Neural cell (in vitro differentiated cells): Measurements from ENCODE around the gene TSPAN3. TPM values are rescaled to one million over a fixed set of nuclear protein-coding genes. Genes with fewer than 3 reads are reported as not detected.

Source experiments
- H2AFZ ChIP-seq: fragments of 200-600, 300-800 bp; sonication (generic), shearing (Covaris generic); 2 replicates; pipeline ENCODE4 v1.6.0; 2014; ENCODE audit warnings: low read depth, mild to moderate bottlenecking, antibody characterized with exemption, low read length, moderate library complexity
- H3F3A ChIP-seq: fragments of 200-600 bp; shearing (Covaris generic); 2 replicates; pipeline ENCODE4 v1.6.1; 2016; ENCODE audit warnings: mild to moderate bottlenecking, moderate library complexity, mixed read lengths, antibody characterized with exemption, low read length; ENCODE audit not compliant: insufficient read depth, poor library complexity, severe bottlenecking
- H3K27ac ChIP-seq: fragments of 200-600, 300-800 bp; sonication (generic), shearing (Covaris generic); 2 replicates; pipeline ENCODE4 v1.5.1; 2014; ENCODE audit warnings: mild to moderate bottlenecking, low read length, moderate library complexity
- H3K27me3 ChIP-seq: fragments of 300-800, 200-600 bp; sonication (generic), shearing (Covaris generic); 2 replicates; pipeline ENCODE4 v1.6.0; 2014; ENCODE audit warnings: mild to moderate bottlenecking, low read depth, low read length, moderate library complexity; ENCODE audit not compliant: insufficient read depth
- H3K36me3 ChIP-seq: fragments of 300-800, 200-600 bp; sonication (generic), shearing (Covaris generic); 2 replicates; pipeline ENCODE4 v1.5.1; 2014; ENCODE audit warnings: mild to moderate bottlenecking, antibody characterized with exemption, low read length, moderate library complexity; ENCODE audit not compliant: insufficient read depth
- H3K4me2 ChIP-seq: fragments of 300-800, 200-600 bp; sonication (generic), shearing (Covaris generic); 2 replicates; pipeline ENCODE4 v1.6.0; 2014; ENCODE audit warnings: mild to moderate bottlenecking, low read length
- H3K4me3 ChIP-seq: fragments of 300-800, 200-600 bp; sonication (generic), shearing (Covaris generic); 2 replicates; pipeline ENCODE4 v1.5.1; 2014; ENCODE audit warnings: mild to moderate bottlenecking, low read length, moderate library complexity
- H3K79me2 ChIP-seq: fragments of 200-600 bp; shearing (Covaris generic); replicated peaks from 2 replicates; pipeline ENCODE4 v1.6.0; 2014; ENCODE audit warnings: mild to moderate bottlenecking, low read length, moderate library complexity; ENCODE audit not compliant: insufficient read depth
- H3K9ac ChIP-seq: fragments of 300-800, 200-600 bp; sonication (generic), shearing (Covaris generic); 2 replicates; pipeline ENCODE4 v1.6.1; 2016; ENCODE audit warnings: mild to moderate bottlenecking, low read length, mixed read lengths
- H3K9me2 ChIP-seq: fragments of 200-600 bp; shearing (Covaris generic); 2 replicates; pipeline ENCODE4 v1.6.1; 2016; ENCODE audit warnings: mild to moderate bottlenecking, low read length, mixed read lengths; ENCODE audit not compliant: insufficient read depth
- H3K9me3 ChIP-seq: fragments of 200-600, 300-800 bp; sonication (generic), shearing (Covaris generic); 2 replicates; pipeline ENCODE4 v1.6.1; 2016; ENCODE audit warnings: mild to moderate bottlenecking, mixed run types, low read length, moderate library complexity, mixed read lengths
- H4K20me1 ChIP-seq: fragments of 200-600 bp; shearing (Covaris generic); 2 replicates; pipeline ENCODE4 v1.6.1; 2016; ENCODE audit warnings: mild to moderate bottlenecking, mixed run types; ENCODE audit not compliant: insufficient read depth
- CTCF ChIP-seq: fragments of 450-650 bp; IDR thresholded peaks from 2 replicates; pipeline ENCODE4 v1.5.1; 2014; ENCODE audit warnings: antibody characterized with exemption, mild to moderate bottlenecking, moderate library complexity; ENCODE audit not compliant: poor library complexity, severe bottlenecking
- EP300 ChIP-seq: fragments of 450-650 bp; conservative IDR thresholded peaks from 2 replicates; pipeline ENCODE4 v1.6.1; 2014; ENCODE audit warnings: antibody characterized with exemption, mild to moderate bottlenecking, moderate library complexity; ENCODE audit not compliant: poor library complexity, severe bottlenecking
- EZH2 ChIP-seq: fragments of 200-600, 300-800 bp; shearing (Covaris generic), sonication (generic); IDR thresholded peaks from 2 replicates; pipeline ENCODE4 v1.6.1; 2014; ENCODE audit warnings: antibody characterized with exemption, low read length, borderline replicate concordance, mild to moderate bottlenecking; ENCODE audit not compliant: insufficient read depth, poor library complexity, severe bottlenecking
- MXI1 ChIP-seq: fragments of 450-650 bp; conservative IDR thresholded peaks from 2 replicates; pipeline ENCODE4 v1.6.1; 2014; ENCODE audit warnings: antibody characterized with exemption, mild to moderate bottlenecking; ENCODE audit not compliant: poor library complexity, severe bottlenecking
- POLR2AphosphoS5 ChIP-seq: IDR thresholded peaks from 2 replicates; pipeline ENCODE4 v1.6.1; 2012
- RAD21 ChIP-seq: fragments of 450-650 bp; conservative IDR thresholded peaks from 2 replicates; pipeline ENCODE4 v1.6.1; 2014; ENCODE audit warnings: antibody characterized with exemption, mild to moderate bottlenecking, moderate library complexity
- SMC3 ChIP-seq: fragments of 450-650 bp; conservative IDR thresholded peaks from 2 replicates; pipeline ENCODE4 v1.6.1; 2014; ENCODE audit warnings: antibody characterized with exemption, mild to moderate bottlenecking, moderate library complexity; ENCODE audit not compliant: poor library complexity
- TAF1 ChIP-seq: IDR thresholded peaks from 2 replicates; pipeline ENCODE4 v1.6.1; 2012; ENCODE audit warnings: low read depth
- polyA plus RNA-seq: library from polyadenylated mRNA; depleted of rRNA; stranded (reverse); fragments of >200 nt; gene quantifications from 2 replicates; pipeline ENCODE4 v1.2.3, GENCODE V29; 2014
- TF ChIP-seq, protein P1 (sequence below): IDR thresholded peaks from 2 replicates; pipeline ENCODE4 v1.6.1; 2012; ENCODE audit warnings: borderline replicate concordance

The TSPAN3 gene
- polyA plus RNA-seq, 1 donor from 2014 or later: 815 TPM

- no peaks in the 10 kb centered on the region for H3K36me3 ChIP-seq
- H4K20me1 ChIP-seq: no peaks in the 10 kb centered on the region
- H2AFZ ChIP-seq: no peak overlapping the region
- H3K27ac ChIP-seq: no peak overlapping the region
- no peak overlapping the region for H3K4me2 ChIP-seq
- no peaks in the 10 kb centered on the region for H3K79me2 ChIP-seq
- no peak overlapping the region for H3K9ac ChIP-seq
- no peaks in the 10 kb centered on the region for H3K9me2 ChIP-seq
- H3K27me3 ChIP-seq: no peaks in the 10 kb centered on the region
- TF ChIP-seq SMC3 (no peak), POLR2AphosphoS5 (no peak), CTCF (no peak), MXI1 (no peak), EP300 (no peak), RAD21 (no peak), TAF1 (no peak), EZH2 (no peak)
- TF ChIP-seq, protein P1, sequence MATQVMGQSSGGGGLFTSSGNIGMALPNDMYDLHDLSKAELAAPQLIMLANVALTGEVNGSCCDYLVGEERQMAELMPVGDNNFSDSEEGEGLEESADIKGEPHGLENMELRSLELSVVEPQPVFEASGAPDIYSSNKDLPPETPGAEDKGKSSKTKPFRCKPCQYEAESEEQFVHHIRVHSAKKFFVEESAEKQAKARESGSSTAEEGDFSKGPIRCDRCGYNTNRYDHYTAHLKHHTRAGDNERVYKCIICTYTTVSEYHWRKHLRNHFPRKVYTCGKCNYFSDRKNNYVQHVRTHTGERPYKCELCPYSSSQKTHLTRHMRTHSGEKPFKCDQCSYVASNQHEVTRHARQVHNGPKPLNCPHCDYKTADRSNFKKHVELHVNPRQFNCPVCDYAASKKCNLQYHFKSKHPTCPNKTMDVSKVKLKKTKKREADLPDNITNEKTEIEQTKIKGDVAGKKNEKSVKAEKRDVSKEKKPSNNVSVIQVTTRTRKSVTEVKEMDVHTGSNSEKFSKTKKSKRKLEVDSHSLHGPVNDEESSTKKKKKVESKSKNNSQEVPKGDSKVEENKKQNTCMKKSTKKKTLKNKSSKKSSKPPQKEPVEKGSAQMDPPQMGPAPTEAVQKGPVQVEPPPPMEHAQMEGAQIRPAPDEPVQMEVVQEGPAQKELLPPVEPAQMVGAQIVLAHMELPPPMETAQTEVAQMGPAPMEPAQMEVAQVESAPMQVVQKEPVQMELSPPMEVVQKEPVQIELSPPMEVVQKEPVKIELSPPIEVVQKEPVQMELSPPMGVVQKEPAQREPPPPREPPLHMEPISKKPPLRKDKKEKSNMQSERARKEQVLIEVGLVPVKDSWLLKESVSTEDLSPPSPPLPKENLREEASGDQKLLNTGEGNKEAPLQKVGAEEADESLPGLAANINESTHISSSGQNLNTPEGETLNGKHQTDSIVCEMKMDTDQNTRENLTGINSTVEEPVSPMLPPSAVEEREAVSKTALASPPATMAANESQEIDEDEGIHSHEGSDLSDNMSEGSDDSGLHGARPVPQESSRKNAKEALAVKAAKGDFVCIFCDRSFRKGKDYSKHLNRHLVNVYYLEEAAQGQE: no peak
- no peaks in the 10 kb centered on the region for H3K9me3 ChIP-seq
- H3F3A ChIP-seq: no peaks in the 10 kb centered on the region
- H3K4me3 ChIP-seq: no peak overlapping the region
These were observed 68.9 kb downstream of the TSPAN3 start for GRCh38 chr15:77001966-77002365.

GRCh38 chr15:77001351-77001750 is 69.6 kb downstream of the TSPAN3 start:
- H3F3A ChIP-seq: no peaks in the 10 kb centered on the region
- no peaks in the 10 kb centered on the region for H3K79me2 ChIP-seq
- H3K4me2 ChIP-seq: no peak overlapping the region
- TF ChIP-seq, protein P1: no peak
- TF ChIP-seq MXI1 (no peak), CTCF (no peak), POLR2AphosphoS5 (no peak), EP300 (no peak), SMC3 (no peak), EZH2 (no peak), RAD21 (no peak), TAF1 (no peak)
- no peak overlapping the region for H3K4me3 ChIP-seq
- H3K27ac ChIP-seq: no peak overlapping the region
- no peaks in the 10 kb centered on the region for H3K36me3 ChIP-seq
- H3K9me3 ChIP-seq: no peaks in the 10 kb centered on the region
- no peaks in the 10 kb centered on the region for H3K9me2 ChIP-seq
- H3K9ac ChIP-seq: no peak overlapping the region
- no peaks in the 10 kb centered on the region for H3K27me3 ChIP-seq
- H4K20me1 ChIP-seq: no peaks in the 10 kb centered on the region
- H2AFZ ChIP-seq: no peak overlapping the region
